ENCODE data around the gene SIRT7.

The SIRT7 gene

GRCh38 chr17:81933178-81933699 lies 15.3 kb upstream of the SIRT7 start:
- Histone ChIP-seq H3K4me3 (ENCODE audit: low read length in 2 of 2) (peak overlapping the region in 1 of 2 donors; percentile 16), H3K79me1 (ENCODE audit: low read depth, low read length) (peaks cover 25% of the 10 kb centered on the region), H2BK12ac (ENCODE audit: low read length) (no peak overlapping the region), H3K9me3 (replicated peaks in 1 of 2; ENCODE audit: control insufficient read depth in 2 of 2, insufficient read depth in 1 of 2, low read depth in 1 of 2, low read length in 2 of 2) (no peaks in the 10 kb centered on the region), H3K27me3 (ENCODE audit: control insufficient read depth in 3 of 3, insufficient read depth in 3 of 3, low read depth in 1 of 3, low read length in 3 of 3) (peaks cover 0 to 9% (median 0%) of the 10 kb centered on the region in 3 experiments), H3K23ac (ENCODE audit: low read depth, low read length, poor library complexity) (peak overlapping the region; percentile 80), H3K4ac (ENCODE audit: low read length) (no peak overlapping the region), H3K4me1 (ENCODE audit: control insufficient read depth in 2 of 2, insufficient read depth in 1 of 2, low read depth in 1 of 2, low read length in 2 of 2) (peaks cover 11 to 13% of the 10 kb centered on the region in 2 donors), H3K27ac (replicated peaks; ENCODE audit: low read length) (no peak overlapping the region), H2AFZ (ENCODE audit: low read length) (no peak overlapping the region), H4K91ac (ENCODE audit: low read depth, low read length, poor library complexity) (no peak overlapping the region), H3K14ac (ENCODE audit: low read length) (peak overlapping the region; percentile 8), H2AK5ac (ENCODE audit: low read depth, low read length) (peak overlapping the region; percentile 5), H4K8ac (ENCODE audit: low read depth, low read length) (peak overlapping the region; percentile 65), H2BK15ac (ENCODE audit: low read length) (peak overlapping the region; percentile 43), H3K18ac (ENCODE audit: low read length) (no peak overlapping the region), H3K9ac (ENCODE audit: low read depth, low read length, poor library complexity) (no peak overlapping the region), H3K4me2 (ENCODE audit: insufficient read depth, low read length, poor library complexity, severe bottlenecking) (no peak overlapping the region), H3K36me3 (replicated peaks in 1 of 2; ENCODE audit: control insufficient read depth in 2 of 2, insufficient read depth in 2 of 2, low read length in 2 of 2) (peaks cover 6 to 29% of the 10 kb centered on the region in 2 donors), H2BK5ac (ENCODE audit: low read length) (peak overlapping the region; percentile 82), H2BK120ac (ENCODE audit: low read depth, low read length) (no peak overlapping the region)
- DNase-seq (ENCODE audit: low spot score): no peak
- WGBS, 2 donors (ENCODE audit: extremely low coverage in 2 of 2, insufficient read length in 2 of 2, insufficient replicate concordance in 1 of 2): no CpG with 5 or more reads among the region's 14 CpGs

- peaks cover 26% of the 10 kb centered on the region for H3K79me1 ChIP-seq (ENCODE audit: low read depth, low read length)
- H3K9ac ChIP-seq (ENCODE audit: low read depth, low read length, poor library complexity): no peak overlapping the region
- no peaks in the 10 kb centered on the region for H3K9me3 ChIP-seq (replicated peaks in 1 of 2; ENCODE audit: control insufficient read depth in 2 of 2, insufficient read depth in 1 of 2, low read depth in 1 of 2, low read length in 2 of 2)
- no CpG with 5 or more reads among the region's 9 CpGs for WGBS, 2 donors (ENCODE audit: extremely low coverage in 2 of 2, insufficient read length in 2 of 2, insufficient replicate concordance in 1 of 2)
- H3K4me3 ChIP-seq (ENCODE audit: low read length in 2 of 2): no peak overlapping the region
- H4K91ac ChIP-seq (ENCODE audit: low read depth, low read length, poor library complexity): no peak overlapping the region
- no peak overlapping the region for H3K14ac ChIP-seq (ENCODE audit: low read length)
- H3K4me1 ChIP-seq (ENCODE audit: control insufficient read depth in 2 of 2, insufficient read depth in 1 of 2, low read depth in 1 of 2, low read length in 2 of 2): peaks cover 13% of the 10 kb centered on the region in 2 donors
- peaks cover 6 to 29% of the 10 kb centered on the region in 2 donors for H3K36me3 ChIP-seq (replicated peaks in 1 of 2; ENCODE audit: control insufficient read depth in 2 of 2, insufficient read depth in 2 of 2, low read length in 2 of 2)
- no peak overlapping the region for H3K18ac ChIP-seq (ENCODE audit: low read length)
- H2BK5ac ChIP-seq (ENCODE audit: low read length): peak overlapping the region; percentile 82
- peak overlapping the region; percentile 43 for H2BK15ac ChIP-seq (ENCODE audit: low read length)
- no peak overlapping the region for H2BK120ac ChIP-seq (ENCODE audit: low read depth, low read length)
- peak overlapping the region; percentile 65 for H4K8ac ChIP-seq (ENCODE audit: low read depth, low read length)
- H2AFZ ChIP-seq (ENCODE audit: low read length): no peak overlapping the region
- no peak overlapping the region for H3K4ac ChIP-seq (ENCODE audit: low read length)
- no peak for DNase-seq (ENCODE audit: low spot score)
- H3K27me3 ChIP-seq (ENCODE audit: control insufficient read depth in 3 of 3, insufficient read depth in 3 of 3, low read depth in 1 of 3, low read length in 3 of 3): peaks cover 0 to 10% (median 0%) of the 10 kb centered on the region in 3 experiments
- H3K4me2 ChIP-seq (ENCODE audit: insufficient read depth, low read length, poor library complexity, severe bottlenecking): no peak overlapping the region
- H3K23ac ChIP-seq (ENCODE audit: low read depth, low read length, poor library complexity): peak overlapping the region; percentile 55
- H2BK12ac ChIP-seq (ENCODE audit: low read length): no peak overlapping the region
- H3K27ac ChIP-seq (replicated peaks; ENCODE audit: low read length): no peak overlapping the region
- H2AK5ac ChIP-seq (ENCODE audit: low read depth, low read length): peak overlapping the region; percentile 75
Measured at GRCh38 chr17:81932333-81932983, 14.5 kb upstream of the SIRT7 start.

- Histone ChIP-seq H2BK5ac (ENCODE audit: low read length) (no peak overlapping the region), H3K14ac (ENCODE audit: low read length) (no peak overlapping the region), H4K8ac (ENCODE audit: low read depth, low read length) (peak overlapping the region; percentile 65), H3K4me2 (ENCODE audit: insufficient read depth, low read length, poor library complexity, severe bottlenecking) (no peak overlapping the region), H2BK12ac (ENCODE audit: low read length) (no peak overlapping the region), H3K79me1 (ENCODE audit: low read depth, low read length) (peaks cover 29% of the 10 kb centered on the region), H3K4me3 (ENCODE audit: low read length in 2 of 2) (peak overlapping the region in 1 of 2 donors; percentile 56), H3K9ac (ENCODE audit: low read depth, low read length, poor library complexity) (no peak overlapping the region), H2AK5ac (ENCODE audit: low read depth, low read length) (peak overlapping the region; percentile 63), H3K36me3 (replicated peaks in 1 of 2; ENCODE audit: control insufficient read depth in 2 of 2, insufficient read depth in 2 of 2, low read length in 2 of 2) (peaks cover 6 to 29% of the 10 kb centered on the region in 2 donors), H2BK15ac (ENCODE audit: low read length) (peak overlapping the region; percentile 12), H3K9me3 (replicated peaks in 1 of 2; ENCODE audit: control insufficient read depth in 2 of 2, insufficient read depth in 1 of 2, low read depth in 1 of 2, low read length in 2 of 2) (no peaks in the 10 kb centered on the region), H2BK120ac (ENCODE audit: low read depth, low read length) (no peak overlapping the region), H3K27ac (replicated peaks; ENCODE audit: low read length) (no peak overlapping the region), H3K18ac (ENCODE audit: low read length) (no peak overlapping the region), H3K4ac (ENCODE audit: low read length) (no peak overlapping the region), H4K91ac (ENCODE audit: low read depth, low read length, poor library complexity) (no peak overlapping the region), H3K27me3 (ENCODE audit: control insufficient read depth in 3 of 3, insufficient read depth in 3 of 3, low read depth in 1 of 3, low read length in 3 of 3) (peaks cover 0 to 10% (median 0%) of the 10 kb centered on the region in 3 experiments), H2AFZ (ENCODE audit: low read length) (no peak overlapping the region), H3K23ac (ENCODE audit: low read depth, low read length, poor library complexity) (peak overlapping the region; percentile 90), H3K4me1 (ENCODE audit: control insufficient read depth in 2 of 2, insufficient read depth in 1 of 2, low read depth in 1 of 2, low read length in 2 of 2) (peaks cover 11 to 13% of the 10 kb centered on the region in 2 donors)
- no peak for DNase-seq (ENCODE audit: low spot score)
- WGBS, 2 donors (ENCODE audit: extremely low coverage in 2 of 2, insufficient read length in 2 of 2, insufficient replicate concordance in 1 of 2): no CpG with 5 or more reads among the region's 15 CpGs
Measured at GRCh38 chr17:81931557-81932332, 13.8 kb upstream of the SIRT7 start.

- Histone ChIP-seq H4K91ac (ENCODE audit: low read depth, low read length, poor library complexity) (no peak overlapping the region), H3K9me3 (replicated peaks in 1 of 2; ENCODE audit: control insufficient read depth in 2 of 2, insufficient read depth in 1 of 2, low read depth in 1 of 2, low read length in 2 of 2) (no peaks in the 10 kb centered on the region), H3K27me3 (ENCODE audit: control insufficient read depth in 3 of 3, insufficient read depth in 3 of 3, low read depth in 1 of 3, low read length in 3 of 3) (peaks cover 0 to 10% (median 0%) of the 10 kb centered on the region in 3 experiments), H3K9ac (ENCODE audit: low read depth, low read length, poor library complexity) (peak overlapping the region; percentile 46), H3K79me1 (ENCODE audit: low read depth, low read length) (peaks cover 32% of the 10 kb centered on the region), H2AFZ (ENCODE audit: low read length) (no peak overlapping the region), H3K4me2 (ENCODE audit: insufficient read depth, low read length, poor library complexity, severe bottlenecking) (no peak overlapping the region), H3K23ac (ENCODE audit: low read depth, low read length, poor library complexity) (peak overlapping the region; percentile 90), H3K4me1 (ENCODE audit: control insufficient read depth in 2 of 2, insufficient read depth in 1 of 2, low read depth in 1 of 2, low read length in 2 of 2) (peaks cover 9 to 13% of the 10 kb centered on the region in 2 donors), H4K8ac (ENCODE audit: low read depth, low read length) (no peak overlapping the region), H2BK15ac (ENCODE audit: low read length) (no peak overlapping the region), H2BK120ac (ENCODE audit: low read depth, low read length) (no peak overlapping the region), H2BK12ac (ENCODE audit: low read length) (no peak overlapping the region), H3K18ac (ENCODE audit: low read length) (no peak overlapping the region), H2BK5ac (ENCODE audit: low read length) (peak overlapping the region; percentile 53), H3K14ac (ENCODE audit: low read length) (no peak overlapping the region), H3K36me3 (replicated peaks in 1 of 2; ENCODE audit: control insufficient read depth in 2 of 2, insufficient read depth in 2 of 2, low read length in 2 of 2) (peaks cover 6 to 29% of the 10 kb centered on the region in 2 donors), H3K27ac (replicated peaks; ENCODE audit: low read length) (no peak overlapping the region), H3K4me3 (ENCODE audit: low read length in 2 of 2) (peak overlapping the region in 1 of 2 donors; percentile 16), H3K4ac (ENCODE audit: low read length) (no peak overlapping the region), H2AK5ac (ENCODE audit: low read depth, low read length) (no peak overlapping the region)
- no CpG with 5 or more reads among the region's 13 CpGs for WGBS, 2 donors (ENCODE audit: extremely low coverage in 2 of 2, insufficient read length in 2 of 2, insufficient replicate concordance in 1 of 2)
- DNase-seq (ENCODE audit: low spot score): no peak
Measured at GRCh38 chr17:81931189-81931556, 13.2 kb upstream of the SIRT7 start.
